Loucy (cell line): ENCODE measurements around the gene ABCB6.
A peak's percentile ranks its signal among the peaks of the same experiment; 100 is the strongest.

Experiments used
- H2AFZ ChIP-seq: fragments of 200-600 bp; sonication (generic); 2 replicates; pipeline ENCODE4 v1.6.0; 2016; ENCODE audit warnings: antibody characterized with exemption, mild to moderate bottlenecking, low read length, moderate library complexity
- H3F3A ChIP-seq: fragments of 200-600 bp; 2 replicates; pipeline ENCODE4 v1.6.0; 2016; ENCODE audit warnings: antibody characterized with exemption, low read depth, mild to moderate bottlenecking
- H3K27me3 ChIP-seq: fragments of 200-600 bp; sonication (generic); 2 replicates; pipeline ENCODE4 v1.6.1; 2014; ENCODE audit warnings: low read length, mild to moderate bottlenecking; ENCODE audit not compliant: insufficient read depth, poor library complexity, severe bottlenecking
- H3K36me3 ChIP-seq: fragments of 200-600 bp; sonication (generic); 2 replicates; pipeline ENCODE4 v1.6.1; 2016; ENCODE audit warnings: low read length; ENCODE audit not compliant: insufficient read depth
- H3K4me1 ChIP-seq: fragments of 200-600 bp; sonication (generic); 2 replicates; pipeline ENCODE4 v1.5.1; 2014; ENCODE audit warnings: low read length, mild to moderate bottlenecking; ENCODE audit not compliant: insufficient read depth, poor library complexity, severe bottlenecking
- H3K4me2 ChIP-seq: fragments of 200-600 bp; sonication (generic); 2 replicates; pipeline ENCODE4 v1.6.0; 2014; ENCODE audit warnings: antibody characterized with exemption, low read length, low read depth, mild to moderate bottlenecking; ENCODE audit not compliant: poor library complexity, severe bottlenecking
- H3K4me3 ChIP-seq: fragments of 200-600 bp; sonication (generic); 2 replicates; pipeline ENCODE4 v1.5.1; 2014; ENCODE audit warnings: low read length, mild to moderate bottlenecking, mixed read lengths; ENCODE audit not compliant: poor library complexity, severe bottlenecking
- H3K79me2 ChIP-seq: fragments of 200-600 bp; sonication (generic); 2 replicates; pipeline ENCODE4 v1.6.1; 2014; ENCODE audit warnings: low read length; ENCODE audit not compliant: insufficient read depth
- H3K9ac ChIP-seq: fragments of 200-600 bp; sonication (generic); 2 replicates; pipeline ENCODE4 v1.6.0; 2014; ENCODE audit warnings: mild to moderate bottlenecking, low read depth, low read length, moderate library complexity; ENCODE audit not compliant: poor library complexity, severe bottlenecking
- H3K9me2 ChIP-seq: fragments of 200-600 bp; sonication (generic); replicated peaks from 2 replicates; pipeline ENCODE4 v1.6.1; 2016; ENCODE audit warnings: low read depth, low read length, mixed read lengths
- H3K9me3 ChIP-seq: fragments of 200-600 bp; sonication (generic); 2 replicates; pipeline ENCODE4 v1.6.1; 2014; ENCODE audit warnings: mild to moderate bottlenecking, antibody characterized with exemption, low read length, low read depth; ENCODE audit not compliant: insufficient read depth
- H4K20me1 ChIP-seq: fragments of 200-600 bp; sonication (generic); 2 replicates; pipeline ENCODE4 v1.6.0; 2014; ENCODE audit warnings: antibody characterized with exemption, low read length, mild to moderate bottlenecking; ENCODE audit not compliant: insufficient read depth, poor library complexity, severe bottlenecking
- CTCF ChIP-seq: fragments of 200-600 bp; sonication (generic); conservative IDR thresholded peaks from 2 replicates; pipeline ENCODE4 v1.5.1; 2014; ENCODE audit warnings: mild to moderate bottlenecking, antibody characterized with exemption, low read length
- EZH2phosphoT487 ChIP-seq: fragments of 200-600 bp; IDR thresholded peaks from 2 replicates; pipeline ENCODE4 v1.6.1; 2018; ENCODE audit warnings: antibody characterized with exemption, mild to moderate bottlenecking, moderate library complexity, borderline replicate concordance

Gene ABCB6

GRCh38 chr2:219252570-219252899 lies 33.8 kb upstream of the ABCB6 start:
- H3K27me3 ChIP-seq = peaks cover 45% of the 10 kb centered on the region
- H4K20me1 ChIP-seq = peaks cover 11% of the 10 kb centered on the region
- H3K9me2 ChIP-seq = no peaks in the 10 kb centered on the region
- H3K9me3 ChIP-seq = no peaks in the 10 kb centered on the region
- H3F3A ChIP-seq = no peaks in the 10 kb centered on the region
- H3K4me1 ChIP-seq = peaks cover 55% of the 10 kb centered on the region
- H3K4me3 ChIP-seq = peak overlapping the region; percentile 73
- H3K36me3 ChIP-seq = no peaks in the 10 kb centered on the region
- peak overlapping the region; percentile 47 for H3K9ac ChIP-seq
- TF ChIP-seq CTCF (no peak), EZH2phosphoT487 (no peak)
- peak overlapping the region; percentile 34; the same call in 1 of the 2 replicates for H2AFZ ChIP-seq
- peak overlapping the region; percentile 85 for H3K4me2 ChIP-seq
- no peaks in the 10 kb centered on the region for H3K79me2 ChIP-seq

- Histone ChIP-seq H3K9me3 (no peaks in the 10 kb centered on the region), H3K4me1 (peaks cover 60% of the 10 kb centered on the region), H3K9me2 (no peaks in the 10 kb centered on the region), H2AFZ (no peak overlapping the region), H3K36me3 (no peaks in the 10 kb centered on the region), H4K20me1 (peaks cover 15% of the 10 kb centered on the region), H3K4me2 (peak overlapping the region; percentile 85), H3K27me3 (peaks cover 45% of the 10 kb centered on the region), H3K9ac (peak overlapping the region; percentile 47), H3K4me3 (peak overlapping the region; percentile 73), H3F3A (no peaks in the 10 kb centered on the region), H3K79me2 (no peaks in the 10 kb centered on the region)
- no peak for TF ChIP-seq CTCF
- TF ChIP-seq EZH2phosphoT487 = no peak
Measured at GRCh38 chr2:219252084-219252483, 33.3 kb upstream of the ABCB6 start.

GRCh38 chr2:219251656-219252055 lies 32.9 kb upstream of the ABCB6 start:
- TF ChIP-seq CTCF (no peak), EZH2phosphoT487 (no peak)

More at GRCh38 chr2:219251656-219252055, 32.9 kb upstream of the ABCB6 start:
- Histone ChIP-seq H4K20me1 (peaks cover 17% of the 10 kb centered on the region), H3K36me3 (no peaks in the 10 kb centered on the region), H3K9me3 (no peaks in the 10 kb centered on the region), H3K4me1 (peaks cover 64% of the 10 kb centered on the region), H3K4me2 (peak overlapping the region; percentile 85), H3K4me3 (no peak overlapping the region), H3K9ac (no peak overlapping the region), H3K27me3 (peaks cover 45% of the 10 kb centered on the region), H3F3A (no peaks in the 10 kb centered on the region), H3K9me2 (no peaks in the 10 kb centered on the region), H2AFZ (no peak overlapping the region), H3K79me2 (peaks cover 2% of the 10 kb centered on the region; the same call in 1 of the 2 replicates)
